Skeletal muscle cell (primary cell): Measurements from ENCODE around the gene RET.

Source experiments
- DNase-seq: peaks from one replicate; pipeline ENCODE4 v3.0.0-alpha.2; 2010; ENCODE audit warnings: low read depth
- H3K4me3 ChIP-seq: 2 replicates; pipeline ENCODE4 v1.5.1; 2011; ENCODE audit warnings: low read depth, mild to moderate bottlenecking, control low read depth, low read length, moderate library complexity

Gene RET

DNA sequence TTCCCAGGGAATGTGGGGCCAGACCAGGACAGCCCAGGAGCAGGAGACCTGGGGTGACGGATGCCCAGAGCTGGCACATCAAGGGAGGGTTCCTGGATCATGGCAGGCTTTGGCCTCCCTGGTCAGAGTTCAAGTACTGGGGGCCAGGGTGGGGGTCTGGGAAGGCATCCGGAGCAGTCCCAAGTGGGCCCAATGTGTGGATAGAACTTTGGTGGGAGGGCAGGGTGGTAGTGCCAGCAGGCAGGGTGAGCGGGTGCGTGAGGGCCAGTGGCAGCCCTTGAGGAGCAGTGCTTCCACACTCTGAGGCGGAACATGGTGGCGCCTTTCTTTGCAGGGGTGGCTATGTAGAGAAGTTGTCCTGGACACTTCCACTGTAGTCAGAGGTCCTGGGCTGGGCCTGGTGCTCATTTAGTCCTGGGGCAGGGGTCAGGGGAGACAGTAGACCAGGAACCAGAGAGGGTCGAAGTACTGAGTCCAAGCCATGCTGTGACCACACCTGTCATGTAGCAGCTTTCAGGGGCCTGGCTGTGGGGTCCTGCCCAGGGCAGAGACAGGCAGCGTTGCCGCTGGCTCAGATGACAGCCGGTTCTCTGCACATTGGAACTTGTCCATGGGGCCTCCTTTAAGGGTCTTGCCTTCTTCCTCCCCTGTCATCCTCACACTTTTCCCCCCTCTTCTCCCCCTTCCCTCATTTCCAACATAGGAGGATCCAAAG, 39.2 kb downstream of the RET start:
- DNase-seq, result no peak

DNA sequence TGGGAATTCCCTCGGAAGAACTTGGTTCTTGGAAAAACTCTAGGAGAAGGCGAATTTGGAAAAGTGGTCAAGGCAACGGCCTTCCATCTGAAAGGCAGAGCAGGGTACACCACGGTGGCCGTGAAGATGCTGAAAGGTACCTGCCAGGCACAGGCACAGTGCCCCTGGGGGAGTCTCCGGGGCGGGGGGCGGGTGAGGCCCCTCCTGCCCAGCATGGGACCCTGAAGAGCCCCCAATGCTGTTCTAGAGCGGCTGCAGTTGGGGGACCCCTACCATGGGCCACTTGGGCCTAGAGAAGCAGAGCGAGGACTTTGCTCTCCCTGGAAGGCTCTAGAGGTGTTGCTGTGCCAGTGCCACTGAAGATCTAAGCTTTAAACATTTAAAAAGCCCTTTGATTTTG, 39.7 kb downstream of the RET start:
- DNase-seq, result no peak
- no peak overlapping the region for H3K4me3 ChIP-seq

More for the DNA sequence above, 39.2 kb downstream of the RET start:
- H3K4me3 ChIP-seq, result no peak overlapping the region

DNA sequence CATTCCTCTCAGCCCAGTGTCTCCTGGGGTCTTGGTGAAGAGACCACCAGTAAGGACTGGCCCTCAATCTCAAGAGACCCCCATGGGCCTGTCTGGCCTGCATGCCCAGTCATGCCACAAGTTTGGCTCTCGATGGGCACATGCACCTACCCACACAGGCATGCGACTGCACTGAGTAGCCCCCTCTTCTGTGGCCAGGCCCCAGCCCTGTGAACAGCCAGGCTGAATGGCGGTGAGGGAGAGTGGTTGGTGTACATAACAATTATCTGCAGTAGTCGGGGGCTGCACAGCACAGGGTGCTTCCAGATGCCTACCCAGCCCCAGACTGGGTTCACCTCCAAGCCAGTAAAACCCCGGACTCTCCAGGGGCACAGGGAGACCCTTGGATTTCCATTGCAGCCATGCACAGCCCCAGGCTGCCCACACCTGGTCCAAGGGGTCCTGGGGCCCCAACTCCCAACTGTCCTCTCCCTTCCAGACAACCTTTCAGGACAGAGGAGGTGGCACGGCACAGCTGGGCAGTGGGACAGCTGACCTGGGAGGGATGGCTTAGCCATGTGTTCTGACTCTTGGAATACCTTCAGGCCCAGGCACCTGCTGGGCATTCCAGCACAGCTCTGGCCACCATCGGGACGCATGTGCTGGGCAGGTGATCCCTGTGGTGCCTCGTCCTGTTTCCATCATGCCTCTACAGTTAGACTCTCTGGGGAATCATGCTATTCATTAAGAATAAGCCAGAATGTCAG, 40.3 kb downstream of the RET start:
- H3K4me3 ChIP-seq, result no peak overlapping the region
- no peak for DNase-seq

DNA sequence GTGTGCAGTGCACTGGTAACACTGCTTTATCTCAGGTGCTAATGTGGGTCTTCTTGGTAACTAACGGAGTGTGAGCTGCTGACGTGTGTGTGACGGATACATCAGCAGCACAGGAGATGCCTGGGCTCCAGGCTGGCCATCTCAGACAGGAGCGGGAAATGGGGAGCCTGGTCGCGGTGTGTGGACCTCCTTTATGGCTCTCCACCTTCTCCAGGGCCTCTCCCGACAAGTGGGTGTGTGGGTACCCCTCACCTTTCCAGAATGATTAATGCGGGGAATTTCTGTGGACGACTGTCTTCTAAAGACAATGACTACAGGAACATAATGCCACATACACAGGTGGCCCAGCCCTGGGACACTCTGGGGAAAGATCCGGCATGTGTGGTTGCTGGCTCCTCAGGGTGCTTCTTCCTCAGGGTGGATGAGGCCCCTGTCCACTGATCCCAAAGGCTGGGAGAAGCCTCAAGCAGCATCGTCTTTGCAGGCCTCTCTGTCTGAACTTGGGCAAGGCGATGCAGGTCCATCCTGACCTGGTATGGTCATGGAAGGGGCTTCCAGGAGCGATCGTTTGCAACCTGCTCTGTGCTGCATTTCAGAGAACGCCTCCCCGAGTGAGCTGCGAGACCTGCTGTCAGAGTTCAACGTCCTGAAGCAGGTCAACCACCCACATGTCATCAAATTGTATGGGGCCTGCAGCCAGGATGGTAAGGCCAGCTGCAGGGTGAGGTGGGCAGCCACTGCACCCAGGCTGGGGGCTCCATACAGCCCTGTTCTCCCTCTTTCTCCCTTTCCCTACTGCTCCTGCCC, 41.1 kb downstream of the RET start:
- no peak for DNase-seq
- no peak overlapping the region for H3K4me3 ChIP-seq

DNA sequence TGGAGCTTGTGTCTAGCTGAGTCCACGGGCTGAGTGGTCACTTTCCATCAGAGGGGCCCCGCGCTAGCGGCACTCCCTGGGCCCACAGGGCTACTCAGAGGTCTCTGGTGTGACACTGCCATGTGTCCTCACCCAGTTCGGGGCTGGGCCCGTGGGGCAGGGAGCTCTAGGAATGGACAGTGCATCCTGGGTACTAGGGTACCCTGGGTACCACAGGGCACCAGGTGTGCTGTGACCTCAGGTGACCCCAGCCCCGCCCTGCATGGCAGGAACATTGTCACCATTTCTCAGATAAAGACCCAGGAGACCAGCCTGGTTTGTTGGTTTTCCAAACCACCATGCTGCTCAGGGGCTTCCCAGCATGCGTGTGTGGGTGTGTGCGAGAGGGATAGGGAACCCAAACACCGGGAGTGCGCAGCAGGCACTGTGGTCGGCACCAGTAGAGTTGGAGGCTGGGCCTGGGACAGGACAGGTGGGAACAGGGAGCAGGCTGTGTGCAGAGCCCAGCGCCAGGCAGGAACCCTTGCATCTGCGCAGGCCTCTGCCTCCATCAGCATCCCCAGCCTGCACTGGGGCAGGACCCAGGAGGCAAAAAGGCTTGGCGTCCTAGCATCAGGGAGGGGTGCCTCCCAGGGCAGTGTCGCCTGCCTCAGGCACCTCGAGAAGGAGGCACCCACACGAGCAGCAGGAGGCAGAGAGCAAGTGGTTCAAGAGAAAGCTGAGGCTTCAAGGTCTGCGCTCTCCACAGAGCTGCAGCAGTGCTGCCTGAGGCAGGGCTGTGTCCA, 42.0 kb downstream of the RET start:
- DNase-seq, result no peak
- H3K4me3 ChIP-seq, result no peak overlapping the region

DNA sequence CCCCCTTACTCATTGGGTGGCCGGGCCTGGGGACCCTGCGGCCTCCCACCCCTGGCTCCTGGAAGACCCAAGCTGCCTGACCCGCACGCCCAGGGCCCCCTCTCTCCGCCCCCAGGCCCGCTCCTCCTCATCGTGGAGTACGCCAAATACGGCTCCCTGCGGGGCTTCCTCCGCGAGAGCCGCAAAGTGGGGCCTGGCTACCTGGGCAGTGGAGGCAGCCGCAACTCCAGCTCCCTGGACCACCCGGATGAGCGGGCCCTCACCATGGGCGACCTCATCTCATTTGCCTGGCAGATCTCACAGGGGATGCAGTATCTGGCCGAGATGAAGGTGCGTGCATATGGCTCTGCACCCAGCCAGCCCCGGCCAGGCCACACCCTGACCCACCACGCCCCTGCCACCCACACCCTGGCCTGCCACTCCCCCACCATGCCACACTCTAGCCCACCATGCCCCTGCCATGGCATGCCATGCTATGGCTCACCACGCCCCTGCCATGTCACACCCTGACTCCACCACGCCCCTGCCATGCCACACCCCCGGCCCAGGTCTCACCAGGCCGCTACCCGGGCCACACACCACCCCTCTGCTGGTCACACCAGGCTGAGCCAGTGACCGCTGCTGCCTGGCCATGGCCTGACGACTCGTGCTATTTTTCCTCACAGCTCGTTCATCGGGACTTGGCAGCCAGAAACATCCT, 42.7 kb downstream of the RET start:
- no peak for DNase-seq
- no peak overlapping the region for H3K4me3 ChIP-seq

DNA sequence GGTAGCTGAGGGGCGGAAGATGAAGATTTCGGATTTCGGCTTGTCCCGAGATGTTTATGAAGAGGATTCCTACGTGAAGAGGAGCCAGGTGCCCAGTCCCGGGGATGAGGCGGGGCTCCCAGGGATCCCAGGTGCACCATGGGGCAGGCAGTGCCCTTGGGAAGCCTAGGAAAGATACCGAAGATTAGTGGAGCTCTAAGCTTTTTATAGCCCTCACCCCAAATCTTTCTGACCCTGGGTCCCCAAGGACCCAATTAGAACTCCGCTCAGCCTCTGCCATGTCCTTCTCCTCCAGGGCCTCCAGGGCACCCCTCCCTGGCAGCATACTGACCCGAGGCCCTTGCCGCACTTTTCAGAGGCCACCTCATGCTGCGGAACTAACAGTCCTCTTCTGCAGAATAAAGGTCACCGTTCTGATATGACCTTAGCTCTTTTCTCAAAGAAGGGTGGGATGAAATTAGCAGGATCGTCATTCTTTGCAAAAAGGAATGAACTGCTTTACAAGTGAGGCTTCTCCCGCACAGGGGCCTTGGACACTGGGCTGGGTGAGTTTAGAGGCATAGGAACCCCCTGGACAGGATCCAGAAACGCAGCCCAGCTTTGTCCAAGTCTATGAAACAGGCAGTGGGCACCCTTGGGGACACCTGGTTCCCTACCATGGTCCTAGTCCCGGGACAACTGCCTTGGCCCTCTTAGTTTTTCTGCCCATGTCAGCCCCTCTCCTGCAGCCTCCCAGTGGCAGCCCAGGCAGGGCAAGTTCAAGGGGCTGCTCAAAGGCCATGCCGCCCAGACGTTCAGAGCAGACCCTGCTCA, 43.5 kb downstream of the RET start:
- no peak overlapping the region for H3K4me3 ChIP-seq
- no peak for DNase-seq

DNA sequence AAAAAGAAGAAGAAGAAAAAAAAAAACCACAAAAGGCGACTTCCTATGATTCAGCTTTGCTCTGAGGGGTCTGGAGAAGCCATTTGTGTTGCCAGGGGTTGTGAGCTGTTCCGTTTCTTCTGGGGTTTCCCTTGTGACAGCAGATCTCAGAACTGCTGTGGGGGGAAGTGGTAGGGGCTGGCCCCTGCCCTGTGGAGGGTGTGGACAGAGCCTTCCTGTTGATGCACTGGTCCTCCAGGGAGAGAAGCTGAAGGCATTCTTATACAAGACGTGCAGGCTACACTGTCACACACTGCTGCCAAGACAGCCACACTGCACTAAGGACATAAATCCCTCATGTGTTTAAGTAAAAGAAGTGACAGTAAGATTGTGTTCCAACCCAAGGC, 44.1 kb downstream of the RET start:
- no peak for DNase-seq
- no peak overlapping the region for H3K4me3 ChIP-seq

DNA sequence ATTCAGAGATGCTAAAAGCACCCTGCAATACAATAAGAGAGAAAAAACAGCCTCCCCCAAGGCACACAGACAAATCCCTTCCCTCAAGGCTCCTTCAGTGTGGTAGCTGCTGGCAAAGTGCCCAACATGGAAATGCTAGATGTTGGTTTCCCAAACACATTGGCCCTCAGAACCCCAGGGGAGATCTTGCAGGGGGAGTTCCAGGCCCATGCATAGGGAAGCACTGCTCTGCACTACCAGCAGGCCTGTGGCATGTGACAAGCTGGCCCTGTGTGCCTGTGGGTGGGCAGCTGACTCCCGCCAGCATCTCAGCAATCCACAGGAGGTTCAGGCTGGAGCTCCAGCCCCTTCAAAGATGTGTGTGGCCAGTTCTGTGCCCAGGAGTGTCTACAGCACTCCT, 44.6 kb downstream of the RET start:
- no peak overlapping the region for H3K4me3 ChIP-seq
- DNase-seq, result no peak

DNA sequence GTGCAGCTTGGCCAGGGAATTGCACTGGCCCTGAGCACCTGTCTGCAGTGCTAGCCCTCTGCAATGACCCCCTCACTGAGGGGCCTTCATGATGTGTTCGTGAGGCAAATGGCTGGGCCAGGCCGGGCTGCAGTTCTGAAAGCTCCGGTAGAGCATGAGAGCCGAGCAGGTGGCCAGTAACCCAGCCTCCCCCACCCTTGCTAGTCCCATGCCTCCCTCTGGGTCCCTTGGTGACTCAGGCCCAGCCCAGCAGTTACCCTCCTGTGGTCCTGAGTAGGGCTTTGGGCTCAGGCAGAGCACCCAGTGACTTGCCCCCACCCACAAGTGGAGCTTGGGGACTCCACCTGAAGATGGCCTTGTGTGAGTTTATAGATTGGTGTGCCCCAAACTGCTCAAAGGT, 45.2 kb downstream of the RET start:
- H3K4me3 ChIP-seq, result no peak overlapping the region
- DNase-seq, result no peak

DNA sequence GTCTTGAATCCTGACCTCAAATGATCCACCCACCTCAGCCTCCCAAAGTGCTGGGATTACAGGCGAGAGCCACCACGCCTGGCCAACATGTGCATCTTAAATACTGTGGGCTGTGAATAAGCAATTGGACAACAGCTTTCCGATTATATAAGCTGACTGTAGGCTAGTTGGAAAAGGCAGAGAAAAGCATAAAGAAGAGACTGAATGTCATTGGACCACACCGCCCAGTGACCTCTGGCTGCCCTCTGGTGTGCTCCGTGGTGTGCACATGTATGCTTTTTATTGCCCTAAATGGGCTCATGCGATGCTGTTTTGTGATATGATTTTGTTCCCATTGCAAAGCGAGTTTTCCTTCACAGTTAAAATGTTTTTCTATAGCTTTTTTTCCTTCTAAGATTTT, 46.0 kb downstream of the RET start:
- no peak for DNase-seq

DNA sequence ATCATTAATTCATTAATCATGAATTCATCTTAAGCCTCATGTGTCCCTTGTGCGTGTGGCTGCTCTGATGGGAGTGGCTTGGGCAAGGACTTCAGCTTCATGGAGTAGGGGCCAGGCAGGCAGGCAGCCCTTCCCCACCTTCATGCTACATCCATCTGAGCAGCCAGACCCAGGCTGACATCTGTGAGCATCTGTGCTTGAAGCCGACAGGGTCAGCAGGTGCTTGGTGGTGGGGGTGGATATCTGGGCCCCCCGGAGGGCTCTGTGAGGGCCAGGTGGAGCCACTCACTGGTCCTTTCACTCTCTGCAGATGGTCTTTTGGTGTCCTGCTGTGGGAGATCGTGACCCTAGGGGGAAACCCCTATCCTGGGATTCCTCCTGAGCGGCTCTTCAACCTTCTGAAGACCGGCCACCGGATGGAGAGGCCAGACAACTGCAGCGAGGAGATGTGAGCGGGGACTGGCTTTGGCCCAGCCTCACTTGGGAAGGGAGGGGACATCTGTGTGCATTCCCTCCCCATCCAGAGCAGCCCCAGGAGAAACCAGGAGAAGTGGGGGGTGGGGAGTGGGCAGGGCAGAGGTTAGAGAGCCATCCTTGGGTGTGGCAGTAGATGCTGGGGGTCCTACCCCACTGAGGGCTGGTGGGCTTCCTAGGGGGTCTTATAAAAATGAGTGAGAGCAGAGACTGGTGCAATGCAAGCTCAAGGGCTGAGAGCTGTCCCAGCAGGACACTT, 46.7 kb downstream of the RET start:
- no peak overlapping the region for H3K4me3 ChIP-seq
- DNase-seq, result no peak

More for the DNA sequence above, 46.0 kb downstream of the RET start:
- no peak overlapping the region for H3K4me3 ChIP-seq

DNA sequence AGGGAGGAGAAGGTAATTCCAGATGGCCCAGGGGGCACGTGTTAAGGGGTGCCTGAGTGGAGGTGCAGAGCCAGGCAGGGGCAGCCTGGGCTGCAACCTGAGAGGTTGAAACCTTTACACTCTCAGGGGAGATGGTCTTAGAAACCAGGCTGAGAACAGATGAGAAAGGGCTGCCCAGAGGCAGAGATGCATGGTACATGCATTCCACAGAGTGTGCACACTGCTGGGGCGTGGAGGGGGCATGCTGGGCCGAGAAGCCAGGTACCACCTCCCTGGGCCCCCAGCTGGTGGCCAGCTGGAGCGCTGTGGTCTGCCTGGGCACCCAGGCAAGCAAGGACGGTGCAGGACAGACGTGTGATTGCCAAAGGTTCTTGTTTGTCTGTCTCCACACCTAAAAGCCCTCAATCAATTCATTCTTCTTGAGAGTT, 47.2 kb downstream of the RET start:
- no peak overlapping the region for H3K4me3 ChIP-seq
- DNase-seq, result no peak

DNA sequence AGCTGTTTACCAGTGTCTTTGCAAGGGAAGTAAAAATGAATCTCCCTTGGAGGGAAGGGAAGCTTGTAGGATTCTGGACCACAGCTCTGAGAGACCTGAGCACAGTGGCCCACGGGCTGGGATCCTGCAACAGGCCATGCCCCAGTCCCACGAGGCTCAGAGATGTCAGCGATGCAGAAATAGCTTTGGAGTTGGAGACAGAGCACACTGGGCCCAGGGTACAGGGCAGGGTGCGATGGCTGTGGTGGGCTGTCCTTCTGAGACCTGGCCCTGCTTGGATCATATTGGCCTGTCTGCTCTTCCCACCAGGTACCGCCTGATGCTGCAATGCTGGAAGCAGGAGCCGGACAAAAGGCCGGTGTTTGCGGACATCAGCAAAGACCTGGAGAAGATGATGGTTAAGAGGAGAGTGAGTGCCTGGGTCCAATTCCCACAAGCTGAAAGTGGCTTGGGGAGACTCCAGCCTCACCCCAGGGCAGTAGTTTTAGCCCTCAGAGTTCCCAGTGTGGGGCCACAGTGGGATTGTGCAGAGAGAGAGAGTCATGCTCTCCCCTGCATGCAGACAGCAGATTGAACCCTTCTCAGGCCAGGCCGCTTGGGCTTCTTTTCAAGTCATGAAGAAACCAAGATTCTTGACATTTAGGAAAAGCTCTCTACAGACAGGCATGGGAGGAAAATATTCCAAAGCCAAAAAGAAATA, 47.9 kb downstream of the RET start:
- no peak for DNase-seq
- no peak overlapping the region for H3K4me3 ChIP-seq

DNA sequence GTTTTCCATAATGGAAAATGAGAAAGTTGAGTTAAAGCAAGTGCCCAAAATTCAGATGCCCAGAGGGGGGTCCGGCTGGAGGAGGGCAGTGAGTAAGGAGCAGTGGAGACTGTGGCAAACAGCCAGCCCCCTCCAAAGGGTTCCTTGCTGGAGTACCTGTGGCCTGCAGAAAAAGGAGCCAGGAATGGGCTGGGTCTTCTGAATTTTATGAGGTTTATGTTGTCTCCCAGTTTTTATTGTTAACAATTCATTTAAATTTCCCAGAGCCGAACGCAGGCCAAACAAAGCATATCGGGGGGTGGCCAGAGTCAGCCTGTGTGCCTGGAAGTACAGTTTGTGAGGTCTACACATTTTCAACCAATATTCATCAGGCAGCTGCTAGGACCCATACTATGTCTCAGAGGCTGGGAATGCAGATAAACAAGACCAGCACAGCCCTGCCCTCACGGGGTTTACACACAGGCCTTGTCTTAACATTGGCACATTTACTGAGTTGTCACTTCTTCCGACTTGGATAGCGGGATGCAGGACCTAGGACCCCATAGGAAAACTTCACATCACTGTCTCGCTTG, 48.5 kb downstream of the RET start:
- no peak overlapping the region for H3K4me3 ChIP-seq
- DNase-seq, result no peak

DNA sequence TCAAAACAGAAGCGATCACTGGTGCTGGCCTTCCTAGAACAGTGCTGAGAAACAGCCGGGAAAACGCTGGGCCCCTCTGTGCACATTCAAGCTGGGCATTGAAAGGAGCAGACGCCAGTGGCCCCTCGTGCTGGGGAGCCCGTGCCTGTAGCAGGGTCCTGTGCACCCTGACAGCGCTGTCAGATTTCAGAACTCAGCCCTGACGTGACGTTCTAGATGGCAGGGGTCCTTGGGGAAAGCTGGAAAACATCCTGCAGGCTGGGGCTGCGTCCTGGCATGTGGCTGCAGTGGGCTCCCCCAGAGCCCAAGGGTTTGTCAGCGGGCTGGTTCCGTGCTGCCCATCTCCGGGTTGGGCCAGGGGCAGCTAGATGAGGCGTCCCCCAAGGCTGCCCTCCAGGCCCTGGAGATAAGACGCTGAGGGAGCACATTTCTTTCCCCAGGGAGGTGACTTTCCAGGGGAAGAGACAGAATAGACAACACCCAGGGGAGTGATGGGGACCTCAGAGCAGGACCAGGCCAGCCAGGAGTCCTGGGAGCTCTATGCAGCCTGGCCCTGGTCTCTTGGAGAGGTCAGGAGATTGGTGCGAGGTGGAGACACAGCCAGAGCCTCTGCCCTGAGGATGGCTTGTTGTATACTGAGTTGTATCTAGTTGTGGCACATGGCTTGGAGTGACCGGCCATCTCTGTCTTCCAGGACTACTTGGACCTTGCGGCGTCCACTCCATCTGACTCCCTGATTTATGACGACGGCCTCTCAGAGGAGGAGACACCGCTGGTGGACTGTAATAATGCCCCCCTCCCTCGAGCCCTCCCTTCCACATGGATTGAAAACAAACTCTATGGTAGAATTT, 49.2 kb downstream of the RET start:
- no peak for DNase-seq
- no peak overlapping the region for H3K4me3 ChIP-seq
